Fibroblast of skin of left biceps (primary cell): ENCODE measurements around the gene FMC1.
"Not testable (repeated sequence)": the region's sequence is repeated elsewhere in the genome, so short reads cannot be mapped to it uniquely, and the experiment has no call there.

Experiments
- DNase-seq, 2 experiments: peaks; one replicate each; pipeline ENCODE4 v3.0.0-alpha.2; 2013; ENCODE audit warnings: low read depth in 2 of 2

FMC1 gene

GRCh38 chr7:139340037-139340807 lies 915 bp upstream of the FMC1 start:
- DNase-seq = peak; percentile 99

- no peak for DNase-seq
Observed at GRCh38 chr7:139340808-139341057, 404 bp upstream of the FMC1 start.

- no peak for DNase-seq
Observed at GRCh38 chr7:139341776-139342226, 664 bp downstream of the FMC1 start.

GRCh38 chr7:139345042-139345441 lies 3.9 kb downstream of the FMC1 start:
- DNase-seq = no peak

GRCh38 chr7:139351027-139351426 lies 9.9 kb downstream of the FMC1 start:
- no peak for DNase-seq

- DNase-seq = no peak
Observed at GRCh38 chr7:139354729-139355128, 13.6 kb downstream of the FMC1 start.

- DNase-seq = no peak
Observed at GRCh38 chr7:139355320-139355719, 14.2 kb downstream of the FMC1 start.

GRCh38 chr7:139357729-139358506 lies 16.8 kb downstream of the FMC1 start:
- not testable (repeated sequence) for DNase-seq

GRCh38 chr7:139358541-139359365 lies 17.6 kb downstream of the FMC1 start:
- no peak for DNase-seq

- peak; percentile 97 for DNase-seq
Observed at GRCh38 chr7:139359366-139360209, 18.5 kb downstream of the FMC1 start, which contains the start of gene LUC7L2. Gene LUC7L2 (plus strand): TSS chr7:139359894. CDS start chr7:139360262, 368 bp downstream.

GRCh38 chr7:139360210-139360947 lies 19.2 kb downstream of the FMC1 start:
- peak; percentile 78 to 82 for DNase-seq

GRCh38 chr7:139360948-139361307 lies 19.8 kb downstream of the FMC1 start:
- DNase-seq = no peak

- no peak for DNase-seq
Observed at GRCh38 chr7:139361523-139361922, 20.4 kb downstream of the FMC1 start.

GRCh38 chr7:139362302-139362701 lies 21.2 kb downstream of the FMC1 start:
- no peak for DNase-seq

- no peak for DNase-seq
Observed at GRCh38 chr7:139362981-139363380, 21.8 kb downstream of the FMC1 start.

GRCh38 chr7:139365336-139365735 lies 24.2 kb downstream of the FMC1 start:
- no peak for DNase-seq

GRCh38 chr7:139366400-139366799 lies 25.3 kb downstream of the FMC1 start:
- DNase-seq = no peak

GRCh38 chr7:139367438-139368155 lies 26.5 kb downstream of the FMC1 start:
- no peak for DNase-seq

GRCh38 chr7:139370301-139370942 lies 29.3 kb downstream of the FMC1 start:
- DNase-seq = no peak

- DNase-seq = no peak
Observed at GRCh38 chr7:139370943-139371313, 29.8 kb downstream of the FMC1 start.
